Activated CD8-positive, alpha-beta memory T cell treated with anti-CD3 and anti-CD28 coated beads, Interleukin-2, amount 10 ng/mL, durations not matched to agents 7 days and 5 days (primary cell): ENCODE data around the gene TEDDM1. TPM values are rescaled to one million over a fixed set of nuclear protein-coding genes. Genes with fewer than 3 reads are reported as not detected.

ENCODE experiments used
- ATAC-seq: fragments of 150-1000 bp; cut with Tn5 transposase; one replicate; pipeline ENCODE4 v1.10.0; 2021; ENCODE audit warnings: moderate library complexity
- CTCF ChIA-PET: fragments of 350-600 bp; sonication (Branson Sonifier 250); formaldehyde crosslinking; loops from one replicate; lab custom pipeline; 2021; ENCODE audit warnings: antibody characterized with exemption; lab: Charles Lee
- DNase-seq: peaks from one replicate; pipeline ENCODE4 v3.0.0-alpha.2; 2020
- H3K27ac Mint-ChIP-seq: one replicate; pipeline ENCODE4 v1.8.0; 2021; ENCODE audit warnings: mild to moderate bottlenecking, mixed read lengths
- H3K27me3 Mint-ChIP-seq: one replicate; pipeline ENCODE4 v1.8.0; 2021; ENCODE audit warnings: mixed read lengths
- H3K36me3 Mint-ChIP-seq: one replicate; pipeline ENCODE4 v1.8.0; 2021; ENCODE audit warnings: mild to moderate bottlenecking, mixed read lengths
- H3K4me1 Mint-ChIP-seq: one replicate; pipeline ENCODE4 v1.8.0; 2021; ENCODE audit warnings: mixed read lengths
- H3K4me3 Mint-ChIP-seq: one replicate; pipeline ENCODE4 v1.8.0; 2021; ENCODE audit warnings: mild to moderate bottlenecking, moderate library complexity, mixed read lengths
- H3K9me3 Mint-ChIP-seq: one replicate; pipeline ENCODE4 v1.8.0; 2022; ENCODE audit warnings: low read depth, mixed read lengths
- total RNA-seq, 2 experiments: library from RNA; stranded (reverse); gene quantifications; one replicate each; pipeline ENCODE4 v1.2.3, GENCODE V29; 2021

TEDDM1 gene
- total RNA-seq, 2 experiments from 2014 or later = not detected

GRCh38 chr1:182395906-182396305 is 4.6 kb downstream of the TEDDM1 start:
- H3K36me3 Mint-ChIP-seq = peaks cover 3% of the 10 kb centered on the region
- DNase-seq (no peak), ATAC-seq (no peak)
- H3K9me3 Mint-ChIP-seq = no peaks in the 10 kb centered on the region
- no peak overlapping the region for H3K27ac Mint-ChIP-seq
- peaks cover 47% of the 10 kb centered on the region for H3K27me3 Mint-ChIP-seq
- CTCF ChIA-PET = interaction anchor here (0.8 to 6.4 kb wide), 15 partner anchors 9 to 315 kb away, joined by 3 to 179 read pairs (median 6); no protein-coding TSS in a partner anchor
- H3K4me3 Mint-ChIP-seq = no peak overlapping the region
- peaks cover 10% of the 10 kb centered on the region for H3K4me1 Mint-ChIP-seq

- peaks cover 23% of the 10 kb centered on the region for H3K4me1 Mint-ChIP-seq
- no peak overlapping the region for H3K27ac Mint-ChIP-seq
- H3K36me3 Mint-ChIP-seq = peaks cover 10% of the 10 kb centered on the region
- no peak for DNase-seq
- H3K9me3 Mint-ChIP-seq = no peaks in the 10 kb centered on the region
- CTCF ChIA-PET = interaction anchor here (6.4 kb wide), 1 partner anchor 251 kb away, joined by 179 read pairs; no protein-coding TSS in a partner anchor
- H3K27me3 Mint-ChIP-seq = peaks cover 60% of the 10 kb centered on the region
- H3K4me3 Mint-ChIP-seq = no peak overlapping the region
- ATAC-seq = no peak
Measured at GRCh38 chr1:182394055-182394775, 6.3 kb downstream of the TEDDM1 start.

- no peak overlapping the region for H3K27ac Mint-ChIP-seq
- peak; percentile 3 for ATAC-seq
- no peaks in the 10 kb centered on the region for H3K9me3 Mint-ChIP-seq
- DNase-seq = no peak
- peaks cover 22% of the 10 kb centered on the region for H3K36me3 Mint-ChIP-seq
- CTCF ChIA-PET = interaction anchor here (1.4 to 6.4 kb wide), 4 partner anchors 29 to 311 kb away, joined by 3 to 179 read pairs (median 6); no protein-coding TSS in a partner anchor
- H3K27me3 Mint-ChIP-seq = peaks cover 68% of the 10 kb centered on the region
- peak overlapping the region; percentile 80 for H3K4me3 Mint-ChIP-seq
- H3K4me1 Mint-ChIP-seq = peaks cover 30% of the 10 kb centered on the region
Measured at GRCh38 chr1:182392050-182393028, 8.1 kb downstream of the TEDDM1 start.

DNA sequence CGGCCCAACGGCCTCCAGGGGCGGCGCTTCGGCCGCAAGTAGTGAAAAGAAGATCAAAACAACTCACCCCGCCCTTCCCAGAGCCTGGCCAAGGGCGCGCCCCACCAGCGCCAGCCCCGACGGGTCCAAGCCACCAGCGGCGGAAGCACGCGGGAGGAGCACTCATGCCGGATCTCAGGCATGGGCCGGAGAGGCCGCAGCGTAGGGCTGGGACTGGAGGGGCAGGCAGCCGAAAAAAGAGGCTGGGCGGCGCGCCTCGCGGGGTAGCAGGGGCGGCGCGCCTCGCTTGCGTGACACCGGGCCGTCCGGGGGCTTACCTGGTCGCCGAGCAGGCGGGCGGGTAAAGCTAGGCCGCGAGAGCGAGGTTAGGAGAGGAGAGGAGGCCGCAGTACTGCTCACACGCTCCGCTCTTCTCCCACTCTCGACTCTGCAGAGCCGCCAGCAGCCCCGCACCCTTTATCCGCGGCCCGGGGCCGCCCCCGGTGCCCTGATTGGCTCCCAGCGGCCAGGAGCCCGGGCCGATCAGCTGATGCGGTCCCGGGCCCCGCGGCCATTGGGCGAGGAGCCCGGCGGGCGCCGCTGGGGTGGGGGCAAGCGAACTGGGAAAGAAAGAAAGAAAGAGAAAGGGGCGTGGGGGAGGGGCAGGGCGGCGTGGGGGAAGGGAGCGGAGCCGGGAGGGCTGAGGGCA is 9.0 kb downstream of the TEDDM1 start, which contains the start of gene GLUL:
GLUL (minus strand) TSS at position 429 of the 688 bp plus-strand sequence. CDS start 3,053 bp downstream, outside the sequence.
- peak; percentile 78 for DNase-seq
- Mint-ChIP-seq H3K27ac (peak within 1 kb of the TSS; percentile 82), H3K4me1 (peaks cover 26% of the 10 kb centered on the region), H3K27me3 (peaks cover 64% of the 10 kb centered on the region), H3K9me3 (no peaks in the 10 kb centered on the region), H3K36me3 (peaks cover 29% of the 10 kb centered on the region), H3K4me3 (peak within 1 kb of the TSS; percentile 80)
- CTCF ChIA-PET = interaction anchor here (1.4 to 6.4 kb wide), 4 partner anchors 30 to 310 kb away, joined by 3 to 179 read pairs (median 6); no protein-coding TSS in a partner anchor
- peak; percentile 78 for ATAC-seq

GRCh38 chr1:182391028-182391361 is 9.5 kb downstream of the TEDDM1 start:
- Mint-ChIP-seq H3K4me3 (peak overlapping the region; percentile 80), H3K4me1 (peaks cover 26% of the 10 kb centered on the region), H3K36me3 (peaks cover 34% of the 10 kb centered on the region), H3K27me3 (peaks cover 62% of the 10 kb centered on the region), H3K27ac (peak overlapping the region; percentile 82), H3K9me3 (no peaks in the 10 kb centered on the region)
- ATAC-seq (no peak), DNase-seq (no peak)
- CTCF ChIA-PET = interaction anchor here (2.7 kb wide), 1 partner anchor 247 kb away, joined by 18 read pairs; no protein-coding TSS in a partner anchor

DNA sequence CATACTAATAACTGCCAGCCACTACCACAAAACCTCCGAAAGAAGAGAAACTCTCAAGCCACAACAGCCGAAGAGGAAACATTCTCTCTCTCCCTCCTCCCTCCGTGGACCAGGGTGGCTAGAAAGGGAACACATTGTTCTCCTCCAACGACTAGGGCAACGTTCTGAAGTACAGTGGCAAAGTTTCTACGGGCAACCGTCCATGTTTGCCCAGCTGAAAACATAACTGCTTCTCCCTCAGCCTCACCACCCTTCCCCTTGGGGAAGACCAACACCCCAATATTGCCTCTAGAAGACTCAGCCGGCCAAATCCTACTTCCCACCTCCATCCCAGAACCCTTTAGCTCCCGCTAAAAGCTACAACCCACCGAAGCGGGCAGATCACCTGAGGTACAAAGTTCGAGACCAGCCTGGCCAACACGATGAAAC is 10.8 kb downstream of the TEDDM1 start:
- Mint-ChIP-seq H3K9me3 (no peaks in the 10 kb centered on the region), H3K4me1 (peaks cover 26% of the 10 kb centered on the region), H3K36me3 (peaks cover 43% of the 10 kb centered on the region), H3K4me3 (peak overlapping the region; percentile 80), H3K27ac (peak overlapping the region; percentile 1), H3K27me3 (peaks cover 57% of the 10 kb centered on the region)
- DNase-seq (no peak), ATAC-seq (no peak)
- CTCF ChIA-PET = interaction anchor here (1.7 to 2.7 kb wide), 3 partner anchors 241 to 304 kb away, joined by 5 to 18 read pairs (median 8); no protein-coding TSS in a partner anchor

DNA sequence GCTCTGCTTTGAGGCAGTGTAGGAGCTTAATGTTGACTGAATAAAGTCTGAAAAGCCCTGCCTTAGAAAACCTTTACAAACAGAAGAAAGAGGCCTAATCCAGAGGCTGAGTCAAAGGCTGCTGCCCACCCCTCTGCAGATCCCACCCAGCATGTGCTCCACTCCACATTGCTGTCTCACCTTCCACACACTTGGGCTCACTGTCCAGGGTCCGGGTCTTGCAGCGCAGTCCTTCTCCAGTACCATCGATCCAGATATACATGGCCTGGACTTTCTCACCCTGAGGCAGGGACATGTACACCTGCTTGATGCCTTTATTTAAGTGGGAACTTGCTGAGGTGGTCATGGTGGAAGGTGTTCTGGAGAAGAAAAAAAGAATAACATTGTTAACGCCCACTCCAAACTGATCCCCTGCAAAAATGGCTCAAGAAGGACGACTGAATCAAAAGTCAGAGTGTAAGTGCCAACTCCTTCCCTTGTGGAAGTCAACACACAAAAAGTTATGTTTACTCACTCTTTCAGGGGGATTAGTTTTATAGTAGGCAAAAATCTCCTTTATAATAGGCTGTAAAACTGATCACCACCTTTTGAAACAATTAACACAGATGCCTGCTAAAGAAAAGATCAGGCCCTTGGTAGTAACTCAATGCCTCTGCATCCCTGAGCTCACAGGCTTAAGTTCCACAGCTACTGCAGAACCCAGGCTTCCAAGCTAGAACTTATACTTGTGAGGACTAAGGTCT is 11.9 kb downstream of the TEDDM1 start:
- peaks cover 48% of the 10 kb centered on the region for H3K27me3 Mint-ChIP-seq
- H3K27ac Mint-ChIP-seq = no peak overlapping the region
- H3K4me3 Mint-ChIP-seq = peak overlapping the region; percentile 80
- H3K4me1 Mint-ChIP-seq = peaks cover 26% of the 10 kb centered on the region
- CTCF ChIA-PET = interaction anchor here (2.0 to 2.8 kb wide), 3 partner anchors 8 to 303 kb away, joined by 8 to 18 read pairs (median 9); no protein-coding TSS in a partner anchor
- H3K9me3 Mint-ChIP-seq = no peaks in the 10 kb centered on the region
- no peak for ATAC-seq
- peaks cover 50% of the 10 kb centered on the region for H3K36me3 Mint-ChIP-seq
- DNase-seq = no peak

- DNase-seq (no peak), ATAC-seq (no peak)
- H3K9me3 Mint-ChIP-seq = no peaks in the 10 kb centered on the region
- peaks cover 38% of the 10 kb centered on the region for H3K27me3 Mint-ChIP-seq
- CTCF ChIA-PET = interaction anchor here (1.1 to 2.8 kb wide), 2 partner anchors 9 to 244 kb away, joined by 4 to 9 read pairs; no protein-coding TSS in a partner anchor
- H3K36me3 Mint-ChIP-seq = peaks cover 53% of the 10 kb centered on the region
- peaks cover 23% of the 10 kb centered on the region for H3K4me1 Mint-ChIP-seq
- no peak overlapping the region for H3K27ac Mint-ChIP-seq
- no peak overlapping the region for H3K4me3 Mint-ChIP-seq
Measured at GRCh38 chr1:182387566-182387965, 12.9 kb downstream of the TEDDM1 start.

DNA sequence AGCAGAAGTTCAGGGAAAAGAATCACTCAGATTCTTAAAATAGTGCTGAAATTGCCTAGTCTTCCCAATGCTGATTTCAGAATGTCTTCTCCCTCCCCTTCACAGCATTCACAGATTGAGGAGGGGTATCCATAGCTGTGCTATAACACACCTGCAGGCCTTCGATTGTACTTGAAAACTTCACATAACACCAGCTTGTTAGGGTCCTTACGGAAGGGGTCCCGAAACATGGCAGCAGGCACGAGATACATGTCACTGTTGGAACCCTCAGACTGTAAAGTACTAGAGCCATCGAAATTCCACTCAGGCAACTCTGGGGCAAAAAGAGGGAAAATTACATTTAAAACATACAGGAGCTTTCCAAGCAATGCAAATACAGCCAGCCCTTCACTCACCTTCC is 13.5 kb downstream of the TEDDM1 start:
- ATAC-seq = no peak
- CTCF ChIA-PET = interaction anchor here (1.1 to 2.8 kb wide), 2 partner anchors 9 to 243 kb away, joined by 4 to 9 read pairs; no protein-coding TSS in a partner anchor
- no peaks in the 10 kb centered on the region for H3K9me3 Mint-ChIP-seq
- H3K4me1 Mint-ChIP-seq = peaks cover 22% of the 10 kb centered on the region
- H3K4me3 Mint-ChIP-seq = no peak overlapping the region
- H3K36me3 Mint-ChIP-seq = peaks cover 53% of the 10 kb centered on the region
- no peak overlapping the region for H3K27ac Mint-ChIP-seq
- peaks cover 35% of the 10 kb centered on the region for H3K27me3 Mint-ChIP-seq
- DNase-seq = no peak

DNA sequence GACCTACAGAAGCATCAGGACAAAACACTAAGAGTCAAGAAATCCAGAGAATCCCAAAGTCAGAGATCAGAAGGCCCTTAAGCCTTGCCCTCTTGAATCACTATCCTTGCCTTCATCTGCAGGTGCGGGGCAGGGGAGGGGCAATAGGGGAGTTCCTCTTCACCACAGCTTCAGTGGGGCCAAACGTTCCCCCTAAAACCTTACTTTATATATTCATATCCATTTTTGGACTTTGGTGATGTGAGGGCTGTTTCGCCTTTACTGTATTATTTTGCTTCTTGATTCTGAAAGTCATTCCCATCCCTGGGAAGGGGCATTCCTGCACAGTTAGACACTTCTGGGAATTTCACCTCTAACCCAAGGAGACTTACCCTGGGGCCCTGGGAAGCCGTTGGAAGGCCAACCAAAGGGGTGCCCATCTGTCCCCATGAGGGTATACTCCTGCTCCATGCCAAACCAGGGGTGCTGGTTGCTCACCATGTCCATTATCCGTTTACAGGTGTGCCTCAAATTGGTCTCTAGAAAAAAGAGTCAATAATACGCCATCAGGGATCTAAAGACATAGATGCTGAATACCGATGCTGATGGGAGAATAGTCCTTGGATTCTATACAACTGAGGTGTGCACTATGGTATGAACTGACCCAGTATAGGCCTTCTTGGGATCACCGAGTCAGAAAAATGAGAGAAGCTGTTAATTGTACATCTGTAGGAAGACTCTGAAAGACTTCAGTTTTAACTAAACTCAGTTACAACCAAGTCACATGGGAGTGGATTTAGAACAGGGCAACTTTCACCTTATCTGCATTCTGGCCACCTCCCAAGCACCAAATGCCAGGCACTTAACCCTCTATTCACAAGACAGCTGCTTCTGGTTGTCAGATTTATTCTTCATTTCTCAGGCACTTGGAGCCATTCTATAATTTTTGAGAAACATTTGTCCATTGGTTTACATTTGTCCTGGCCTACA is 14.3 kb downstream of the TEDDM1 start:
- Mint-ChIP-seq H3K27ac (no peak overlapping the region), H3K9me3 (no peaks in the 10 kb centered on the region), H3K36me3 (peaks cover 52% of the 10 kb centered on the region), H3K27me3 (peaks cover 33% of the 10 kb centered on the region), H3K4me3 (no peak overlapping the region), H3K4me1 (peaks cover 22% of the 10 kb centered on the region)
- DNase-seq (no peak), ATAC-seq (no peak)
- CTCF ChIA-PET = interaction anchor here (2.8 kb wide), 1 partner anchor 10 kb away, joined by 9 read pairs; no protein-coding TSS in a partner anchor

GRCh38 chr1:182384387-182384960 is 16.0 kb downstream of the TEDDM1 start:
- Mint-ChIP-seq H3K9me3 (no peaks in the 10 kb centered on the region), H3K27ac (no peak overlapping the region), H3K36me3 (peaks cover 43% of the 10 kb centered on the region), H3K4me3 (no peak overlapping the region), H3K27me3 (peaks cover 18% of the 10 kb centered on the region), H3K4me1 (peaks cover 12% of the 10 kb centered on the region)
- DNase-seq (no peak), ATAC-seq (no peak)
- CTCF ChIA-PET = no interaction called here
